HUES48 (cell line): ENCODE results near the gene PIF1.
A peak's percentile ranks its signal among the peaks of the same experiment; 100 is the strongest.

ENCODE experiments used
- H3K27ac ChIP-seq: one replicate; pipeline ENCODE4 v1.7.0; 2013; ENCODE audit warnings: low read depth, low read length, inconsistent platforms
- H3K27me3 ChIP-seq: 2 replicates; pipeline ENCODE4 v1.6.1; 2013; ENCODE audit warnings: mild to moderate bottlenecking, low read length; ENCODE audit not compliant: control insufficient read depth, insufficient read depth
- H3K36me3 ChIP-seq: 2 replicates; pipeline ENCODE4 v1.6.1; 2013; ENCODE audit warnings: low read length; ENCODE audit not compliant: control insufficient read depth, insufficient read depth
- H3K4me1 ChIP-seq: 2 replicates; pipeline ENCODE4 v1.6.1; 2013; ENCODE audit warnings: mild to moderate bottlenecking, low read length; ENCODE audit not compliant: control insufficient read depth, insufficient read depth
- H3K4me3 ChIP-seq: 2 replicates; pipeline ENCODE4 v1.5.1; 2013; ENCODE audit warnings: mild to moderate bottlenecking, low read depth, low read length
- H3K9ac ChIP-seq: 2 replicates; pipeline ENCODE4 v1.6.1; 2013; ENCODE audit warnings: mild to moderate bottlenecking, low read depth, low read length, moderate library complexity
- H3K9me3 ChIP-seq: 2 replicates; pipeline ENCODE4 v1.6.1; 2013; ENCODE audit warnings: low read length; ENCODE audit not compliant: control insufficient read depth, insufficient read depth

The PIF1 gene

DNA sequence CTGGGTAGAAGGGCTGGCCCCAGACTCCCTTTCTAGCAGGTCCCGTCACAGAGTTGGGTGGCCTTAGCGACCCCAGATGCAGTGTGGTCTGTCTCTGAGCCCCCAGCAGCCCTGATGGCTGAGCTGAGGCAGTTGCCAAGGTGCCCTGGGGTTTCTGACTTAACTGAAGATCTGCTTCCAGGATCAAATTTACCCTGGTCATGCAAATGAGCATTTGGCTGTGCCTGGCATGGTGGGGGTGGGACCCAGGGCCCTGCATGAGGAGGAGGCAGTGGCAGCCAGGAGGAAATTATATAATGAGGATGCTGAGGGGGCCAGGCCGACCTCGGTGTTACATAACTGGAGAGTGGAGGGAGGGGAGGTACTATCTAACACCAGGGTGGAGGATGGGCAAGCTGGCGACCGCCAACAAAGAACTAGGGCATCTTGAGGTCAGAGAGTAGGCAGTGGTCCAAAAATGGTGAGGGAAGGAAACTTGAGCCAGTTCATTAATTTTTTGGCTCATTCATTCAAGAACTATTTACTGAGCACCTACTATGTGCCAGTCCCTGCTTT, 32.7 kb upstream of the PIF1 start:
- peaks cover 10% of the 10 kb centered on the region; the same call in 1 of the 2 replicates for H3K4me1 ChIP-seq
- peak overlapping the region; percentile 2 for H3K27ac ChIP-seq
- H3K9me3 ChIP-seq, result no peaks in the 10 kb centered on the region
- H3K36me3 ChIP-seq, result peaks cover 57% of the 10 kb centered on the region
- no peak overlapping the region for H3K4me3 ChIP-seq
- H3K27me3 ChIP-seq, result no peaks in the 10 kb centered on the region
- no peak overlapping the region for H3K9ac ChIP-seq

DNA sequence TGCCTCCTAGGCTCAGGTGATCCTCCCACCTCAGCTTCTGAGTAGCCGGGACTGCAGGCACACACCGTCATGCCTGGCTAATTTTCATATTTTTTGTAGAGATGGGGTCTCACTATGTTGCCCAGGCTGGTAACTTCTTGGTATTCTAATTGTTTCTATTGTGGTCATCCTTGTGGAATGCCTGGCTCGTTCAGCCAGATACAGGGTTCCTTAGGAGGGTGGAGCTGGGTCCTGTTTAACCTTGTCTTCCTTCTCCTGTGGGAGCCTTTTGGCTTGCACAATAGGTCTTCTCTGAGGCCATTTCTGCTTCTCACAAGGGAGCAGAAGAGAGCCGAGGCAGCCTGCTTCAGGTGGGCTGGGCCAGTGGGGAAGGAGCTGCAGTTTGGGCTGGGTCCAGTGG, 32.0 kb upstream of the PIF1 start:
- H3K4me1 ChIP-seq, result peaks cover 9% of the 10 kb centered on the region; the same call in 1 of the 2 replicates
- H3K4me3 ChIP-seq, result no peak overlapping the region
- H3K27ac ChIP-seq, result no peak overlapping the region
- no peak overlapping the region for H3K9ac ChIP-seq
- peaks cover 57% of the 10 kb centered on the region for H3K36me3 ChIP-seq
- H3K9me3 ChIP-seq, result no peaks in the 10 kb centered on the region
- H3K27me3 ChIP-seq, result no peaks in the 10 kb centered on the region

GRCh38 chr15:64856429-64857145, 31.1 kb upstream of the PIF1 start:
- Histone ChIP-seq H3K4me1 (peaks cover 6% of the 10 kb centered on the region), H3K9me3 (no peaks in the 10 kb centered on the region), H3K9ac (no peak overlapping the region), H3K27me3 (no peaks in the 10 kb centered on the region), H3K4me3 (no peak overlapping the region), H3K27ac (peak overlapping the region; percentile 17), H3K36me3 (peaks cover 57% of the 10 kb centered on the region)

DNA sequence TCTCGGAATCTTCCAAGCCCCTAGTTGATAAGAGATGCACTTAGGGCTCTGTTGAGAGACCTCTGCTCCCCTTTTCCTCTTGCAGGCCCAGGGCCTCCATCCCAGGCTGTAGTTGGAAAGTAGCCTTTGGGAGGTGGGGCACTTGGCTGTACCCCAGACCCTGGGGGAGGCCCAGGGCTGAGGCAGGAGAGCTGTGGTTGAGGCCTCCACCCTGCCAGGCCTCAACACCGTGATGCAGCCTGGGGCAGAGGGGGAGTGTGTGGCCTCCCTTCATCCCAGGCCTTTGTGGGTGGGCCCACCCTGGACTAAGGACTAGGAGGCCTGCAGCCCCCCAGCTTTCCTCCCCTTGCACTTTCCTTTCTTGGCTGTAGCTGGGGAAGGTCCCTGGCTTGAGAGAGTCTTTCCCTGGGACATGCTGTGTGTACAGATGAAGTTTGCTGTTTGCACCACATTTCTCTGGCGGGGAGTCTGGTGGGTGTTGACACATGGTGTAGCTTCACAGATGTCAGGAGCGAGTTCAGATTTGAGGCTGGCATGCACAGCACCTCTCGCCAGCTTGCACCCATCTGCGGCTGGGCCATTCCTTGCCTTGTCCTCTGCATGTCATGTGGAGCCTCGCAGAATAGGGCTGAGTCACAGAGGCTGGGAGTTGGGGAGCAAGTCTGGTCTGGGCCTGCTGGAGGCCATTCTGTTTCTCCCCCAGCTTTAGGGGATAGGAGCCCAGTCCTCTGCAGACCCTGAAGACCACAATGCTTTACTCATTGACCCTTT, 29.9 kb upstream of the PIF1 start:
- no peaks in the 10 kb centered on the region for H3K27me3 ChIP-seq
- H3K36me3 ChIP-seq, result peaks cover 50% of the 10 kb centered on the region
- no peaks in the 10 kb centered on the region for H3K9me3 ChIP-seq
- no peak overlapping the region for H3K9ac ChIP-seq
- H3K27ac ChIP-seq, result no peak overlapping the region
- H3K4me1 ChIP-seq, result peaks cover 16% of the 10 kb centered on the region
- H3K4me3 ChIP-seq, result no peak overlapping the region

DNA sequence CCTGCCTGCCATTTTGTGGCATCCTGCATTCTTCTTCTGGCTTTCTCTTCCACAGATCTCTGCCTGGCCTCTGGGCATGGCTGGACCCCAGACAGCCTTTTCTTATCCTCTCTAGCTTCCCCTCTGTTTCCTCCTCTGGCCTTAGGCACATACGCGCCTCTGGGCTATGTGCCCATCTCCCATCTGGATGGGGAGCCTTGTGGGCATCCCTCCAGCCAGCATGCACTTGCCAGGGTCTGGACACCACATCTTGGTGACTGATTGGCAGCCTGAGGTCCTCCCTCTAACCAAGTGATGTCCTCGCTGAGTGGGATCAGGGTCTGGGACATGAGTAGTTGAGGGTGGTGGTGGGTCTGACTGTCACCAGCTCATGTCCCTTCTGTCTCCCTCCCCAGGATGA, 29.1 kb upstream of the PIF1 start:
- H3K4me1 ChIP-seq, result peaks cover 16% of the 10 kb centered on the region
- H3K4me3 ChIP-seq, result no peak overlapping the region
- H3K27me3 ChIP-seq, result no peaks in the 10 kb centered on the region
- no peak overlapping the region for H3K27ac ChIP-seq
- no peak overlapping the region for H3K9ac ChIP-seq
- no peaks in the 10 kb centered on the region for H3K9me3 ChIP-seq
- H3K36me3 ChIP-seq, result peaks cover 47% of the 10 kb centered on the region

GRCh38 chr15:64854041-64854440, 28.6 kb upstream of the PIF1 start:
- Histone ChIP-seq H3K36me3 (peaks cover 47% of the 10 kb centered on the region), H3K27ac (no peak overlapping the region), H3K9me3 (no peaks in the 10 kb centered on the region), H3K27me3 (no peaks in the 10 kb centered on the region), H3K4me3 (no peak overlapping the region), H3K9ac (no peak overlapping the region), H3K4me1 (peaks cover 16% of the 10 kb centered on the region)

GRCh38 chr15:64851503-64851840, 26.0 kb upstream of the PIF1 start:
- Histone ChIP-seq H3K9ac (no peak overlapping the region), H3K4me1 (peaks cover 20% of the 10 kb centered on the region), H3K27ac (peak overlapping the region; percentile 53), H3K4me3 (no peak overlapping the region), H3K9me3 (no peaks in the 10 kb centered on the region), H3K36me3 (peaks cover 48% of the 10 kb centered on the region), H3K27me3 (no peaks in the 10 kb centered on the region)

GRCh38 chr15:64850778-64851502, 25.5 kb upstream of the PIF1 start:
- peaks cover 21% of the 10 kb centered on the region for H3K4me1 ChIP-seq
- H3K27ac ChIP-seq, result peak overlapping the region; percentile 53
- H3K9me3 ChIP-seq, result no peaks in the 10 kb centered on the region
- no peak overlapping the region for H3K9ac ChIP-seq
- H3K36me3 ChIP-seq, result peaks cover 44% of the 10 kb centered on the region
- no peaks in the 10 kb centered on the region for H3K27me3 ChIP-seq
- H3K4me3 ChIP-seq, result no peak overlapping the region

GRCh38 chr15:64847876-64848716, 22.6 kb upstream of the PIF1 start:
- Histone ChIP-seq H3K36me3 (peaks cover 19% of the 10 kb centered on the region), H3K9ac (no peak overlapping the region), H3K4me3 (no peak overlapping the region), H3K9me3 (no peaks in the 10 kb centered on the region), H3K4me1 (peaks cover 39% of the 10 kb centered on the region), H3K27ac (no peak overlapping the region), H3K27me3 (no peaks in the 10 kb centered on the region)

GRCh38 chr15:64847448-64847847, 22.0 kb upstream of the PIF1 start:
- Histone ChIP-seq H3K27ac (no peak overlapping the region), H3K9ac (no peak overlapping the region), H3K36me3 (peaks cover 19% of the 10 kb centered on the region), H3K4me1 (peaks cover 45% of the 10 kb centered on the region), H3K9me3 (no peaks in the 10 kb centered on the region), H3K4me3 (no peak overlapping the region), H3K27me3 (no peaks in the 10 kb centered on the region)
